Vagina (tissue), 2 donors: ENCODE results near the gene VPS37C. TPM values are rescaled to one million over a fixed set of nuclear protein-coding genes. Genes with fewer than 3 reads are reported as not detected.

Experiments
- DNase-seq, 2 donors: peaks; one replicate each; pipeline ENCODE4 v3.0.0-alpha.2; 2017; ENCODE audit errors: extremely low spot score in 2 of 2
- H3K27ac ChIP-seq: fragments of 200-600 bp; sonication (generic); one replicate; pipeline ENCODE4 v1.5.1; 2019
- H3K27me3 ChIP-seq: fragments of 200-600 bp; sonication (generic); one replicate; pipeline ENCODE4 v1.5.1; 2019
- H3K36me3 ChIP-seq, 2 donors: fragments of 200-600 bp; sonication (generic); one replicate each; pipeline ENCODE4 v1.5.1; 2017 to 2019
- H3K4me1 ChIP-seq: fragments of 200-600 bp; sonication (generic); one replicate; pipeline ENCODE4 v1.5.1; 2019
- H3K4me3 ChIP-seq, 2 donors: fragments of 200-600 bp; sonication (generic); 1 replicate in 1 of 2; 2 replicates in 1 of 2; pipeline ENCODE4 v1.5.1; 2016 to 2019
- H3K9me3 ChIP-seq: fragments of 200-600 bp; sonication (generic); one replicate; pipeline ENCODE4 v1.5.1; 2019
- CTCF ChIP-seq, 3 experiments: fragments of 450-650 bp in 2 of 3; fragments of 200-600 bp in 1 of 3; sonication (generic) in 1 of 3; IDR thresholded peaks; one replicate each; pipeline ENCODE4 v1.5.1; 2017 to 2019; ENCODE audit warnings: antibody characterized with exemption in 3 of 3, mild to moderate bottlenecking in 2 of 3, moderate library complexity in 2 of 3
- POLR2A ChIP-seq, 2 donors: fragments of 450-650 bp; IDR thresholded peaks; one replicate each; pipeline ENCODE4 v1.6.1; 2017; ENCODE audit warnings: antibody characterized with exemption in 2 of 2, mild to moderate bottlenecking in 2 of 2, moderate library complexity in 2 of 2
- POLR2AphosphoS5 ChIP-seq, 2 donors: sonication (generic); formaldehyde crosslinking; IDR thresholded peaks; one replicate each; pipeline ENCODE4 v1.9.0; 2017; ENCODE audit warnings: antibody characterized with exemption in 2 of 2, mild to moderate bottlenecking in 2 of 2, low read depth in 1 of 2; ENCODE audit not compliant: insufficient read depth in 1 of 2
- intact Hi-C: fragments of 100-400 bp; cut with DNase I; formaldehyde crosslinking; loops from one replicate; pipeline ENCODE4 v1.15.1; 2023
- total RNA-seq: library from RNA; depleted of rRNA; stranded (reverse); fragments of >200 nt; gene quantifications from one replicate; pipeline ENCODE4 v1.2.3, GENCODE V29; 2016

Gene VPS37C
- total RNA-seq, 1 donor from 2014 or later, result 15.7 TPM

GRCh38 chr11:61082931-61083531 is 78.2 kb downstream of the VPS37C start:
- H3K27me3 ChIP-seq, result no peaks in the 10 kb centered on the region
- H3K4me1 ChIP-seq, result no peaks in the 10 kb centered on the region
- H3K4me3 ChIP-seq, result no peak overlapping the region
- H3K27ac ChIP-seq, result no peak overlapping the region
- intact Hi-C loops, result no loop called here
- no peak for DNase-seq
- H3K9me3 ChIP-seq, result no peaks in the 10 kb centered on the region
- TF ChIP-seq POLR2AphosphoS5 (IDR thresholded peaks at IDR 0.05; ENCODE audit: insufficient read depth in 1 of 2, low read depth in 1 of 2) (no peak), POLR2A (IDR thresholded peaks at IDR 0.05) (no peak), CTCF (IDR thresholded peaks at IDR 0.05) (no peak)
- no peaks in the 10 kb centered on the region for H3K36me3 ChIP-seq

GRCh38 chr11:61082062-61082870 is 79.0 kb downstream of the VPS37C start:
- Histone ChIP-seq H3K4me3 (no peak overlapping the region), H3K9me3 (no peaks in the 10 kb centered on the region), H3K27me3 (no peaks in the 10 kb centered on the region), H3K27ac (no peak overlapping the region), H3K36me3 (no peaks in the 10 kb centered on the region), H3K4me1 (no peaks in the 10 kb centered on the region)
- no peak for DNase-seq
- intact Hi-C loops, result no loop called here
- TF ChIP-seq POLR2AphosphoS5 (IDR thresholded peaks at IDR 0.05; ENCODE audit: insufficient read depth in 1 of 2, low read depth in 1 of 2) (no peak), POLR2A (IDR thresholded peaks at IDR 0.05) (no peak), CTCF (IDR thresholded peaks at IDR 0.05) (no peak)

- Histone ChIP-seq H3K4me1 (no peaks in the 10 kb centered on the region), H3K36me3 (no peaks in the 10 kb centered on the region), H3K9me3 (no peaks in the 10 kb centered on the region), H3K27ac (no peak overlapping the region), H3K4me3 (no peak overlapping the region), H3K27me3 (no peaks in the 10 kb centered on the region)
- TF ChIP-seq POLR2A (IDR thresholded peaks at IDR 0.05) (no peak), CTCF (IDR thresholded peaks at IDR 0.05) (no peak), POLR2AphosphoS5 (IDR thresholded peaks at IDR 0.05; ENCODE audit: insufficient read depth in 1 of 2, low read depth in 1 of 2) (no peak)
- no peak for DNase-seq
- intact Hi-C loops, result no loop called here
Observed at GRCh38 chr11:61080986-61081590, 80.1 kb downstream of the VPS37C start.

GRCh38 chr11:61080526-61080925 is 80.7 kb downstream of the VPS37C start:
- no peaks in the 10 kb centered on the region for H3K36me3 ChIP-seq
- H3K27ac ChIP-seq, result no peak overlapping the region
- no peaks in the 10 kb centered on the region for H3K27me3 ChIP-seq
- H3K4me1 ChIP-seq, result no peaks in the 10 kb centered on the region
- intact Hi-C loops, result no loop called here
- H3K9me3 ChIP-seq, result no peaks in the 10 kb centered on the region
- TF ChIP-seq POLR2A (IDR thresholded peaks at IDR 0.05), result no peak
- no peak for TF ChIP-seq POLR2AphosphoS5 (IDR thresholded peaks at IDR 0.05; ENCODE audit: insufficient read depth in 1 of 2, low read depth in 1 of 2)
- no peak for TF ChIP-seq CTCF (IDR thresholded peaks at IDR 0.05)
- DNase-seq, result no peak
- H3K4me3 ChIP-seq, result no peak overlapping the region

Other genes with a start within 250 kb of the VPS37C start
- gene TMEM109, start 247.3 kb downstream of the VPS37C start, total RNA-seq, result 127 TPM
- gene TMEM132A, start 237.0 kb downstream of the VPS37C start, total RNA-seq, result 6.1 TPM
- gene SLC15A3, start 209.2 kb downstream of the VPS37C start, total RNA-seq, result 23.1 TPM
- 3.9 TPM for gene CD6, start 189.7 kb downstream of the VPS37C start, total RNA-seq
- gene CD5, start 58.9 kb downstream of the VPS37C start, total RNA-seq, result 0.98 TPM
- gene PGA3, start 42.1 kb upstream of the VPS37C start, total RNA-seq, result 2.5 TPM
- gene PGA4, start 60.9 kb upstream of the VPS37C start, total RNA-seq, result 7.6 TPM
- not detected for gene PGA5, start 79.7 kb upstream of the VPS37C start, total RNA-seq
- gene VWCE, start 133.9 kb upstream of the VPS37C start, total RNA-seq, result 3.4 TPM
- gene DDB1, start 171.7 kb upstream of the VPS37C start, total RNA-seq, result 132 TPM
- gene TKFC, start 171.8 kb upstream of the VPS37C start, total RNA-seq, result 22.6 TPM
- gene CYB561A3, start 200.5 kb upstream of the VPS37C start, total RNA-seq, result 26.5 TPM
- gene TMEM138, start 200.9 kb upstream of the VPS37C start, total RNA-seq, result 19.9 TPM
- gene TMEM216, start 231.2 kb upstream of the VPS37C start, total RNA-seq, result 16.0 TPM